ENCODE measurements around the gene NTM.

The NTM gene

DNA sequence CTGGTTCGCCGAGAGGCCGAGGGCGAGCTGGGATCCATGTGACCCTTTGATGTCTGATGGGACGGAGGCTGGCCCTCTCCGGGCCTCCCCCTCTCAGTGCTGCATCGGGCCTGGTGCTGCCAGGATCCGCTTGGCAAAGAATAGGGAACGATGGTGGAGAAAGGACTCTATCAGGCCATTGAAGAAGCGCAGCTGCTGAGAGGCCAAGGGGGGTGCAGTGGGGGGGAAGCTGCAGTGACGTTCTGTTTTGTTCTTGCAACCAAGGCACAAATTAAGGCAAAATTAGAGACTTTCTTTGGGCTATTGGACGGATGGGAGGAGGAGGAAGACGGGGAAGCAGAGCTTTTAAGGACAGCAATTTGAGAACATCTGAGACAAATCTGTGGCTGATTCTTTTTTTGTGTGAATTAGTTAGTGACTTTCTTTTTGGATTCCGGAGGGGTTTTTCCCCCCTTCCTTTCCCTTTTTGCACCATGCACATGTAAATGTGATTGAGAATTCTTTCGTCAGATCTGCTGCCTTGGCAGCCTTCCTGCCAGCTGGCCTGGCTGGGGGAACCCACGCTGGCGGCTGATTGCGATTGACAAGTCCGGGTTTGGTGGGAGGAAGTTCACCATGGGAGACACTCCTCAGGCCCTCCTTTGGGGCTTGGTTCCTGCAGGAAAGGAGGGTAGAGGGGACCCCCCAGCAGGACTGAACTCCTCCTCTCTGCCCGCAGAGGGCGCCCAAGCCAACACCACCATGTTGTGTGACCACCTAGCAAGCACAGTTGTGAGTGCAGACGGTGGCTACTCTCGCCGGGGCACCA, 214.6 kb downstream of the NTM start:
- TF ChIP-seq, protein P1, sequence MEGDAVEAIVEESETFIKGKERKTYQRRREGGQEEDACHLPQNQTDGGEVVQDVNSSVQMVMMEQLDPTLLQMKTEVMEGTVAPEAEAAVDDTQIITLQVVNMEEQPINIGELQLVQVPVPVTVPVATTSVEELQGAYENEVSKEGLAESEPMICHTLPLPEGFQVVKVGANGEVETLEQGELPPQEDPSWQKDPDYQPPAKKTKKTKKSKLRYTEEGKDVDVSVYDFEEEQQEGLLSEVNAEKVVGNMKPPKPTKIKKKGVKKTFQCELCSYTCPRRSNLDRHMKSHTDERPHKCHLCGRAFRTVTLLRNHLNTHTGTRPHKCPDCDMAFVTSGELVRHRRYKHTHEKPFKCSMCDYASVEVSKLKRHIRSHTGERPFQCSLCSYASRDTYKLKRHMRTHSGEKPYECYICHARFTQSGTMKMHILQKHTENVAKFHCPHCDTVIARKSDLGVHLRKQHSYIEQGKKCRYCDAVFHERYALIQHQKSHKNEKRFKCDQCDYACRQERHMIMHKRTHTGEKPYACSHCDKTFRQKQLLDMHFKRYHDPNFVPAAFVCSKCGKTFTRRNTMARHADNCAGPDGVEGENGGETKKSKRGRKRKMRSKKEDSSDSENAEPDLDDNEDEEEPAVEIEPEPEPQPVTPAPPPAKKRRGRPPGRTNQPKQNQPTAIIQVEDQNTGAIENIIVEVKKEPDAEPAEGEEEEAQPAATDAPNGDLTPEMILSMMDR (IDR thresholded peaks at IDR 0.05) = peak; percentile 30; the same call in 1 of the 2 replicates
- no peak for TF ChIP-seq ZFX (IDR thresholded peaks at IDR 0.05; ENCODE audit: borderline replicate concordance)
- H3K27ac ChIP-seq = no peak overlapping the region

DNA sequence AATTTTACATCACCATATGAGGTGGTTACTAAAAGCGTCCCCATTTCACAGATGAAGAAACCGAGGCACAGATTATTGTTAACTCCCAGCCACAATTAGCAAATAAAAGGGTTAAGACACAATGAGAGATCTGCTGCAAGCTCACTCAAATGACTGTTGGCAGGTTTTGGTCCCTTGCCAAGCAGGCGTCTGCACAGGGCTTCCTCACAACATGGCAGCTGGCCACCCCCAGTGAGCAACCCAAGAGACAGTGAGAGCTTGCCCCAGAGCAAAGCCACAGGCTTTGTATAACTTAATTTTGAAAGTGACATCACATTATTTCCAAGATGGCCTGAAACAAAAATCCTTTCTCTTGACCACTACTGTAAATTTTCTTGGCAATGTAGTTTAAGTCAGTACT, 217.6 kb downstream of the NTM start:
- H3K27ac ChIP-seq = no peak overlapping the region
- no peak for TF ChIP-seq ZFX (IDR thresholded peaks at IDR 0.05; ENCODE audit: borderline replicate concordance)
- TF ChIP-seq, protein P1 (IDR thresholded peaks at IDR 0.05) = no peak

DNA sequence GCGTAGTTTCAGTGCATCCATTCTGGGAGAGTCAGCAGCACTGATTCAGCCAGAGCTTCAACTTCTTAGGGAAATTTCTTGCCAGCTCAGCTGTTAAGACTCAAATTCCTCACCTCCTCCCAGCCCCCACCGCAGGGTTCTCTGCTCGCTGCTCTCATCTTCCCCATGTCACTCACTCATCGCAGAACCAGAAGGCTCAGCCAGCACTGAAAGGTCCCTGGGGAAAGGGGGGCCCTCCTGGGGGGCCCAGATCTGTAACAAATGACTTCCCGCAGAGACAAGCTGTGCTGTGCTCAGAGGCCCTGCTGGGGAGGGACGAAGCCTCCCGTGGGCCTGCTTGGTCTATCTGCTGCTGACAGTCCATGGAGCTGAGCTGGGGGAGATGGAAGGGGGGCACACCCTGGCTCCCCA, 220.6 kb downstream of the NTM start:
- no peak overlapping the region for H3K27ac ChIP-seq
- TF ChIP-seq, protein P1 (IDR thresholded peaks at IDR 0.05) = no peak
- no peak for TF ChIP-seq ZFX (IDR thresholded peaks at IDR 0.05; ENCODE audit: borderline replicate concordance)

DNA sequence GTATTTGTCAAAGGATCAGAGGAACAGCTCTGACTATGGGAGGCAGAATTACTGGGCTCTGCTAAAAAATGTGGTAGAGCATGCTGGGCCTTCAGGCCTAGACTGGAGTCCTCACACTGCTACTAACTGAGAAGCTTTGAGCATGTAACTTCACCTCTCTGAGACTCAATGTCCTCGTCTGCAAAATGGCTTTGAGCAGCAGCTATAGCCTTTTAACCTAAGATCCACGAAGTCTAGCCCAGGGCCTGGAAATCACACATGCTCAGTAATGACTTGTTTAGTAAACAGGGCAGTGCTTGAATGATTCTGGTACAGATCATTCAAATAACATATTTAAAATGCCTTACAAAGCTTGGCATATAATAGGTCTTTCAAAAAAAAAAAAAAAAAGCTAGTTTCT, 221.7 kb downstream of the NTM start:
- TF ChIP-seq, protein P1 (IDR thresholded peaks at IDR 0.05) = no peak
- TF ChIP-seq ZFX (IDR thresholded peaks at IDR 0.05; ENCODE audit: borderline replicate concordance) = no peak
- no peak overlapping the region for H3K27ac ChIP-seq

DNA sequence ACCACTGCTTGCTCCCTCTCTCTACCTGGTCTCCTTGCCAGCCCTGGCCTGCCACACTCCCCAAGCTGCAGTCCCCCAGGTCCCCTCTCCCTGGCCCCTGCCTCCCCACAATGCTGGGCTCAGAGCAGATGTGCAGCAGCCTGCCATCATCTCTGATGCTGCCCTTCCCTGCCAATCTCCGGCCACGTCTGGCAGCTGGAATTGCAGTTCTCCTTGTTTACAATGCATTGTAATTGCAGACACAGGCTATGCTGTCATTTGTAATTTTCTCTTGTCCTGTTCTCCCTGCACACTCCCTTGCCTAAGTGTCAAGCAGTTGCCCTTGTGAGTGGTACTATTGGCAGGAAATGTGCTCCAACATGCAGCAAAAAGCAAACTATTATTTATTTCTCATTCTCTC, 222.3 kb downstream of the NTM start:
- H3K27ac ChIP-seq = no peak overlapping the region
- TF ChIP-seq ZFX (IDR thresholded peaks at IDR 0.05; ENCODE audit: borderline replicate concordance) = no peak
- TF ChIP-seq, protein P1 (IDR thresholded peaks at IDR 0.05) = no peak

DNA sequence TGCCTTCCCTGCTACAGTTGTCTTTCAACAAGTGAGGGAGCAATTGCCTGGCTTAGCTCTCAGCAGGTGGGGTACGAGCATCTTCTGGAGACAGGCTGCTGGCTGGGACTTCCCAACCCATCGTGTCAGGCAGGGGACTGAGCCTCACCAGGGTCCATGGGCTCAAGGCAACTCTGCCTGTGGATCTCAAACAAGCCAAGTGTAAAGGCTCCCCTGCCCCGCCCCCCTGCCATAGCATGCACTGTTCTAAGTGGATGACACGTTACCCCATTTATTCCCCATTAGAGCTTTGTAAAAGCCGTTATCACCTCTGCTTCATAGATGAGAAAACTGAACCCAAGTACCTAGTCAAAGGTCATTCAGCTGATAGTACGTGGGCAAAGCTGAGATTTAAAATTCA, 222.9 kb downstream of the NTM start:
- no peak for TF ChIP-seq ZFX (IDR thresholded peaks at IDR 0.05; ENCODE audit: borderline replicate concordance)
- TF ChIP-seq, protein P1 (IDR thresholded peaks at IDR 0.05) = no peak
- no peak overlapping the region for H3K27ac ChIP-seq

DNA sequence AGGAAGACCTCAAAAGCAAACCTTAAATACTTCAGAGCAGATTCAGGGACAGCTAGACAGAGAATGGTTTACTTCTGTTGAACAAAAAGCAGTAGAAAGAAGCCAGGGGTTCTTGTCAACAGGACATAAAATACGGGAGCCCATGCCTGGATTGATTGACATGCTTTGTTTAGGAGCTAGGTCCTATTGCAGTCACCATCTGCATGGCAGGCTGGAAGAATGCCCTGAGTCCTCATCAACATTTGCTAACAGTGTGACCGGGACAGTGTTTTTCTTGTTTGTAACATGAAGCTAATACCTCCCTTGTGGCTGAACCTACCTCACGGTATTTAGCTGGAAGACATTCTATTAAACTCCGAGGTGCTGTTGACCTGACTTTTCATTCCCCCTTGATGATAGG, 225.4 kb downstream of the NTM start:
- no peak overlapping the region for H3K27ac ChIP-seq
- TF ChIP-seq, protein P1 (IDR thresholded peaks at IDR 0.05) = no peak
- no peak for TF ChIP-seq ZFX (IDR thresholded peaks at IDR 0.05; ENCODE audit: borderline replicate concordance)
